Cerebellar cortex (tissue), 1 donor: Measurements from ENCODE around the gene TRRAP.

ENCODE experiments used
- DNase-seq: peaks from one replicate; pipeline ENCODE4 v3.0.0-alpha.2; 2015; ENCODE audit warnings: low spot score

TRRAP gene

DNA sequence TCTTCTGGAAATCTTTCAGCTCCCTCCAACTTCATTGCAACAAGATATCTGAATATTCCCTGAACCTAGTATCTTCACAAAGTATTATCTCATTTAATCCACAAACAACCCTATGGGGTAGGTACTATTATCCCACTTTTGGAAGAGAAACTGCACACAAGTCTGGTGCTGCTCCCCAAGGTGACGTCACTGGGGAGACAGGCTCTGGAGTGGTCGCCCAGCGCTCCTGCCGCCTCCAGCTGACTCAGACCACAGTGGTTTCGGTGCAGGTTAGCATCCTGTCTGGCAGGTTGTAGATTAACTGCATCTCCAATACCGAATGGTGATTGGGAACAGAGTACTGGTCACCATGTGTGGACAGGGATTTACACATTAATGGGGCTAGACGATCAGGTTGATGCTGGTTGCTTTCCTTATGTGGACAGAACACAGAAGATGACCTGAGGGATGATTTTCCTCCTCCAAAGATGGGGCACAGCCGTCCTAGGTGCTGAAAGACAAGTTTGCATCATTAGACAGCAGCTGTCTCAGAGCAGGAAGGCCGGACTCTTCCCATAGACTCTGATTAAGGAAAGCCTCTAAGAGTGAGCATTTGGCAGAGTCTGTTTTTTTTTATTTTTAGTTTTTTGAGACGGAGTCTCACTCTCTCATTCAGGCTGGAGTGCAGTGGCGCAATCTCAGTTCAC, 128.6 kb downstream of the TRRAP start:
- no peak for DNase-seq

DNA sequence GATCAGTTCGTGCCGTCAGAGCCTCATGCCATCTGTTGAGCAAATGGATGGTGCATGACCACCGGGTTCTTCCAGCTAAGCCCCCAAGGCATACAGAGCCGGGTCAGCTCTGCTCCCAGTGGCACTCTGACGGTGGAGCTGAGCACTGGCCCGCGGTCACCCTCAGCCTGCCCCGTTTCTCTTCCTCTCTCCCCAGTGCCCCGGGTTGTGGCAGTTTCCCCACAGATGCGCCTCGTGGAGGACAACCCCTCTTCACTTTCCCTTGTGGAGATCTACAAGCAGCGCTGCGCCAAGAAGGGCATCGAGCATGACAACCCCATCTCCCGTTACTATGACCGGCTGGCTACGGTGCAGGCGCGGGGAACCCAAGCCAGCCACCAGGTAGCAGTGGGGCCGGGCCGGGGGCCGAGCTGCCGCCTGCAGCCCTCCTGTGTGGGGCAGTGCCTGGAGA, 129.9 kb downstream of the TRRAP start:
- no peak for DNase-seq

- DNase-seq: no peak
These were observed 130.7 kb downstream of the TRRAP start for GRCh38 chr7:99008921-99009530.

- no peak for DNase-seq
These were observed 131.9 kb downstream of the TRRAP start for GRCh38 chr7:99010281-99010680.

DNA sequence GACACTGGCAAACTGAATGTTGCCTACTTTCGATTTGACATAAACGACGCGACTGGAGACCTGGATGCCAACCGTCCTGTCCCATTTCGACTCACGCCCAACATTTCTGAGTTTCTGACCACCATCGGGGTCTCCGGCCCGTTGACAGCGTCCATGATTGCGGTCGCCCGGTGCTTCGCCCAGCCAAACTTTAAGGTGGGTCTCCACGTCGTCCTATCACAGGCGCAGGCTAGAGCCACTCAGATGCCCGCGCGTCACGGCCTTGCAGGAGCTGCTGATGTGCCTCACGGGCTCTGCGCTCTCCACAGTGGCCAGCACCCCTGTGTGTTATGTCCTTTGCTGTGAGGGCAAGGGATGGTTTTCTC, 133.0 kb downstream of the TRRAP start:
- no peak for DNase-seq

DNA sequence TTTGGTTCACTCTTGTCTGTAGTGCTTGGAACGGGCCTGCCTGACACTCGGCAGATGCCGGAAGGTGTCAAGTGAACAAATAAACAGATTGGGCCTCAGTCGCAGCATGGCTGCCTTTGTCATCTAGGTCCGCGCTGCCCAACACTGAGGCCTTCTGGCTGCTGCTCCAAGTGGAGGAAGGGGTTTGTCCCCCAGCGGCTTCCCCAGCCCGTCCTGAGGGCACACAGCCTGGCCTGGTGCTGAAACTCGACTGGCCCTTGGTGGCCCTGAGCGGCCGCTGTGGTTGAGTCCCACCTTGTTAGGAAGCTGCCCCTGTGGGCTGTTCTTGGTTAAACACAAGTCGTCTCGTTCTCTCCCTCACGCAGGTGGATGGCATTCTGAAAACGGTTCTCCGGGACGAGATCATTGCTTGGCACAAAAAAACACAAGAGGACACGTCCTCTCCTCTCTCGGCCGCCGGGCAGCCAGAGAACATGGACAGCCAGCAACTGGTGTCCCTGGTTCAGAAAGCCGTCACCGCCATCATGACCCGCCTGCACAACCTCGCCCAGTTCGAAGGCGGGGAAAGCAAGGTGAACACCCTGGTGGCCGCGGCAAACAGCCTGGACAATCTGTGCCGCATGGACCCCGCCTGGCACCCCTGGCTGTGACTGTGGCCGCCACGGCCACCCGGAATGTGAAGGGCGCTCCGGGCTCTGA, 133.5 kb downstream of the TRRAP start:
- DNase-seq: no peak

GRCh38 chr7:99012722-99013121, 134.4 kb downstream of the TRRAP start:
- no peak for DNase-seq

GRCh38 chr7:99013266-99014112, 135.2 kb downstream of the TRRAP start:
- DNase-seq: no peak

- no peak for DNase-seq
These were observed 136.0 kb downstream of the TRRAP start for GRCh38 chr7:99014113-99014985.

DNA sequence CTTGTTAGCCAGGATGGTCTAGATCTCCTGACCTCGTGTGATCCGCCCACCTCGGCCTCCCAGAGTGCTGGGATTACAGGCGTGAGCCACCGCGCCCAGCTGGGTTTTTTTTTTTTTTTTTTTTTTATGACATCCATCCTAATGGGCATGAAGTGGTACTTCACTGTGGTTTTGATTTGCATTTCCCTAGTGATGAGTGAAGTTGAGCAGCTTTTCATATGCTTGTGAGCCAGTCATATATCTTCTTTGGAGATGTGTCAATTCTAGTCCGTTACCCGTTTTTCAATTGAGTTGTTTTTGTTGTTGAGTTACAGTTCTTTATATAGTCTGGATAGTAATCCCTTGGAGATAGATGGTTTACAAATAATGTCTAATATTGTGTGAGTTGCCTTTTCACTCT, 137.9 kb downstream of the TRRAP start:
- DNase-seq: no peak

- peak; percentile 25 for DNase-seq
These were observed 141.4 kb downstream of the TRRAP start for GRCh38 chr7:99019523-99020412.

DNA sequence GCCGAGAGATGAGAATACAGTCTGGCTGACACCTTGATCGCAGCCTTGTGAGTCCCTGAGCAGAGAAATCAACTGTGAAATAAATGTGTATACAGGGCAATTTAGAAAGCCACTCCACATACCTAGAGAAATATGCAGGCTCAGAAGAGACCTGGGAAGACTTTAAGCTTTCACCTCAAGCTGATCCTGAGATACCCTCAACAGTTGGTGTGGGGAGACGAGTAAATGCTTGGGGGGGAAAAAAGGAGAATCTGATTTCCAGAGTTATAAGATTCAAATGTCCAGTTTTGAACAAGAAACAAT, 142.0 kb downstream of the TRRAP start:
- DNase-seq: no peak

DNA sequence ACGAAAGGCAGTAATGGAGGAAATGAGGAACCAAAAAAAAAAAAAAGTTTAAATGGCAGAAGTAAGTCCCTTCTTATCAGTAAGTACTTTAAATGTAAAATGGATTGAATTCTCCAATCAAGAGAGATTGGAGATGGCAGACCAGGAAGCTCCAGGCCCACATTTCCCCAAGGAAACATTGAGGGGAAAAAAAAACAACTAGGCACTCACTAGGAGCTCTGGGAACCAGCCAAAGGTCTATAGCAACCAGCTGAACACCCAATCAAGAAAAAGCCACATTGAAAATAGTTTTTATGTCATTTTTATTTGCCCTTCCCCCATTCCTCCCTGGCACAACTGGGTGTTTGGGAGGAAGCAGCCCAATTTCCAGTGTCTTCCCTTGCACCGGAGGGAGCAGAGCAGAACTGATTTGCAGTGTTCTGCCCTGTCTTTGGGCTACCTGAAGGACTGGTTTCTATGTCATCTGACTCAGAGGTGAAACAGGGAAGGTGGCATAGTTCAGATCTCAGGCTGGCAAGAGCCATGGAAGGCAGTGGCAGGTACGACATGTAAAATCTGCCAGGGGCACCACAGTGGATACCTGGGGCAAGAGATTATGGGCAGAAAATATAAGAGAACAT, 143.7 kb downstream of the TRRAP start:
- no peak for DNase-seq

DNA sequence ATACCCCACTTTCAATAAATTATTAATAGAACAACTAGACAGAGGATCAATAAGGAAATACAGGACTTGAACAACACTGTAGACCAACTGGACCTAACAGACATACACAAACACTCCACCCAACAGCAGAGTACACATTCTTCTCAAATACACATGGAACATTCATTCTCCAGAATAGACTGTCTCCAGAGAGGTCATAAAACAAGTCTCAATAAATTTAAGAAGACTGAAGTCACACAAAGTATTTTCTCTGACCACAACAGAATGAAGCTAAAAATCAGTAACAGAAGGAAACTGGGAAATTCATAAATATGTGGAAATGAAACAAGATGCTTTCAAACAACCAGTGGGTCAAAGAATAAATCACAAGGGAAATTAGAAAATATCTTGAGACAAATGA, 145.7 kb downstream of the TRRAP start:
- no peak for DNase-seq

GRCh38 chr7:99027241-99027640, 148.9 kb downstream of the TRRAP start:
- DNase-seq: no peak

DNA sequence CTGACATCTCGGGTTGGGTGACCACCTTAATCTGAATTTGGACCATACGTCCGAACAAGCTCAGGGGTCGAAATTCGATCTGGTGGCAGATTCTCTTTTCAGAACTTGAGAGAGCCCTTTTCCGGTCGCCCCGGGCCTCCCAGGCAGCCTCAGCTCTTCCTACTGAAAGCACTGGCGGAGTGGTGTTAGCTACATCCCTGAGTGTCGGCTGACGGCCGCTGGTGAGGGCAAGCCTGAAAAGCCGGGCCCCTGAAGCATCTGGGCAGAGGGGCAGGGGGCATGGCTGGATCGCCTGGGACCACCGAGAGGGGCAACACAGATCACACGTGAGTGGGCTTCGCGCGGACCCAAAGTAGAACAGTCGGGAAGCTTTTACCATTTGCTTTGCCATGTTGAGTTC, 149.5 kb downstream of the TRRAP start:
- DNase-seq: no peak

- no peak for DNase-seq
These were observed 150.1 kb downstream of the TRRAP start for GRCh38 chr7:99028261-99028973.

GRCh38 chr7:99029466-99030435, 151.4 kb downstream of the TRRAP start:
- DNase-seq: no peak
